Measurements from ENCODE around the gene MCU. TPM values are rescaled to one million over a fixed set of nuclear protein-coding genes. Genes with fewer than 3 reads are reported as not detected.

Gene MCU
- total and polyA plus RNA-seq, 2 of the 4 experiments (the other 2 are of a cell fraction) = 36.2 to 36.7 TPM

- no peak for ATAC-seq (ENCODE audit: low read depth)
- no peak for TF ChIP-seq CEBPB (IDR thresholded peaks at IDR 0.05; ENCODE audit: low read depth, low read length)
- no peak for TF ChIP-seq POLR2A (IDR thresholded peaks at IDR 0.05; ENCODE audit: low read depth, low read length)
- TF ChIP-seq MAFK (IDR thresholded peaks at IDR 0.05; ENCODE audit: low read depth, low read length) = no peak
- no peak for TF ChIP-seq MAZ (IDR thresholded peaks at IDR 0.05; ENCODE audit: borderline replicate concordance, low read depth, low read length)
- TF ChIP-seq RFX5 (IDR thresholded peaks at IDR 0.05; ENCODE audit: low read depth, low read length) = no peak
- TF ChIP-seq ELK1 (IDR thresholded peaks at IDR 0.05; ENCODE audit: borderline replicate concordance, low read depth, low read length) = no peak
- no peak for TF ChIP-seq CTCF (conservative IDR thresholded peaks at IDR 0.05; ENCODE audit: low read depth, low read length)
- H3K9me1 ChIP-seq (ENCODE audit: insufficient read depth, low read length) = no peaks in the 10 kb centered on the region
- H3K18ac ChIP-seq (ENCODE audit: low read depth, low read length) = no peak overlapping the region
- H4K20me1 ChIP-seq (ENCODE audit: insufficient read depth, low read length) = no peaks in the 10 kb centered on the region
- dilution Hi-C loops (cut with HindIII; ENCODE audit: low sequenced_read_pairs, unreplicated experiment) = no loop called here
- no peak overlapping the region for H3K4me3 ChIP-seq (ENCODE audit: insufficient read depth, low read depth, low read length)
- H2AFZ ChIP-seq (replicated peaks; ENCODE audit: low read length, poor library complexity) = no peak overlapping the region
- no peak overlapping the region for H4K91ac ChIP-seq (ENCODE audit: insufficient read depth, low read depth, low read length)
- H3K4me1 ChIP-seq (ENCODE audit: control insufficient read depth, insufficient read depth, low read length) = no peaks in the 10 kb centered on the region
- H4K5ac ChIP-seq (ENCODE audit: low read depth, low read length) = no peak overlapping the region
- peaks cover 13% of the 10 kb centered on the region for H3K27me3 ChIP-seq (ENCODE audit: control insufficient read depth, insufficient read depth, low read length)
- no peaks in the 10 kb centered on the region for H3K36me3 ChIP-seq (ENCODE audit: control insufficient read depth, insufficient read depth, low read length)
- H3K79me1 ChIP-seq (ENCODE audit: low read depth in 1 of 2, low read length in 2 of 2) = no peaks in the 10 kb centered on the region
- H4K8ac ChIP-seq (ENCODE audit: low read depth in 2 of 2, low read length in 2 of 2) = no peak overlapping the region
- intact Hi-C loops (cut with micrococcal nuclease) = no loop called here
- H3K23ac ChIP-seq (ENCODE audit: low read depth, low read length) = no peak overlapping the region
- no peak for DNase-seq
- H3K9me3 ChIP-seq (ENCODE audit: control insufficient read depth, insufficient read depth, low read length) = no peaks in the 10 kb centered on the region
- CTCF ChIA-PET = no interaction called here
- in situ Hi-C loops (cut with MboI; ENCODE audit: low sequenced_read_pairs) = no loop called here
- no peak overlapping the region for H3K56ac ChIP-seq (ENCODE audit: extremely low read depth, insufficient read depth, low read length)
- H2BK120ac ChIP-seq (ENCODE audit: low read depth, low read length) = no peak overlapping the region
- H3K14ac ChIP-seq (replicated peaks; ENCODE audit: low read depth, low read length) = no peak overlapping the region
- no peak overlapping the region for H2BK20ac ChIP-seq (ENCODE audit: low read depth, low read length)
- H2AK5ac ChIP-seq (ENCODE audit: low read depth, low read length) = no peak overlapping the region
- H2BK15ac ChIP-seq (ENCODE audit: low read depth, low read length) = no peak overlapping the region
- H2BK5ac ChIP-seq (ENCODE audit: low read depth, low read length, poor library complexity, severe bottlenecking) = no peak overlapping the region
- no peak overlapping the region for H3K9ac ChIP-seq (ENCODE audit: low read depth, low read length)
- no peak overlapping the region for H3K4me2 ChIP-seq (ENCODE audit: low read depth, low read length)
- WGBS, 2 experiments (ENCODE audit: extremely low coverage in 2 of 2, insufficient read length in 1 of 2) = 100% methylated on average over 2 of the region's 5 CpGs; no CpG with 5 or more reads in 1 of the 2 experiments
- no peak overlapping the region for H3K4ac ChIP-seq (ENCODE audit: low read depth, low read length)
- POLR2A ChIA-PET (ENCODE audit: unreplicated experiment) = no interaction called here
- no peak overlapping the region for H2AK9ac ChIP-seq (replicated peaks; ENCODE audit: low read depth, low read length, poor library complexity)
- H3K27ac ChIP-seq (ENCODE audit: insufficient read depth, low read length) = no peak overlapping the region
- no TSS peak for BruUV-seq (replicated peaks)
Measured at GRCh38 chr10:72928798-72929197, 236.9 kb downstream of the MCU start.

Data from IMR-90 (cell line).